H7 (cell line): ENCODE data around the gene HAND1. TPM values are rescaled to one million over a fixed set of nuclear protein-coding genes. Genes with fewer than 3 reads are reported as not detected.
A peak's percentile ranks its signal among the peaks of the same experiment; 100 is the strongest.

ENCODE experiments used
- DNase-seq: peaks from one replicate; pipeline ENCODE4 v3.0.0; 2012
- H3K27me3 ChIP-seq: 2 replicates; pipeline ENCODE4 v1.6.0; 2011; ENCODE audit warnings: mild to moderate bottlenecking, low read length; ENCODE audit not compliant: control insufficient read depth, insufficient read depth
- H3K36me3 ChIP-seq: replicated peaks from 2 replicates; pipeline ENCODE4 v1.5.1; 2011; ENCODE audit warnings: low read length; ENCODE audit not compliant: control insufficient read depth, insufficient read depth
- H3K4me3 ChIP-seq: 2 replicates; pipeline ENCODE4 v1.5.1; 2011; ENCODE audit warnings: low read depth, mild to moderate bottlenecking, control low read depth, low read length, moderate library complexity; ENCODE audit not compliant: insufficient read depth
- total RNA-seq: library from RNA; depleted of rRNA; stranded (reverse); fragments of >200 nt; shearing (Covaris generic); gene quantifications from 2 replicates; pipeline ENCODE4 v1.2.3, GENCODE V29; 2014

HAND1 gene
- total RNA-seq, 1 experiment from 2014 or later, result not detected

DNA sequence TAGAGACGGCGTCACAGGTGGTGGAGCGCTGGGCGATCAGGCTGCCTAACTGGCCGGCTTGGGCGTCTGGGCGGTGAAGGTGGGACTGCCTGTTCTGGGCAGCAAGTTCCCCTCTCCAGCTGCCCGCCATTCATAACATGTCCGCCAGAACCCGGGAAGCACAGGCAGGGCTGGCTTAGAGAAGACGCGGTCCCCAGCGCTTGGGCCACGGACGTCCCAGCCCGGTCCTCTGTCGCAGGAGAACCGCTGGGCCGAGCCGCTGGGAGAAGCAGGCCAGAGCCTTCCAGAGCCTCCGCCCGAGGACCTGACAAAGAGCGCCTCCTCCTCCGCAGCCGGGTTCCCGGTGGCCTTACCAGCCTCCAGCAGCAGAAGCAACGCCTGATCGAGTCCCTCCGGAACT is 15.2 kb upstream of the HAND1 start:
- peaks cover 6% of the 10 kb centered on the region; the same call in 1 of the 2 replicates for H3K27me3 ChIP-seq
- H3K4me3 ChIP-seq, result no peak overlapping the region; the same call in 1 of the 2 replicates
- peak; percentile 69 for DNase-seq
- H3K36me3 ChIP-seq, result no peaks in the 10 kb centered on the region

GRCh38 chr5:154491941-154492340 is 13.9 kb upstream of the HAND1 start:
- H3K4me3 ChIP-seq, result no peak overlapping the region
- no peaks in the 10 kb centered on the region for H3K36me3 ChIP-seq
- peak; percentile 3 for DNase-seq
- H3K27me3 ChIP-seq, result peaks cover 16% of the 10 kb centered on the region

- Histone ChIP-seq H3K36me3 (no peaks in the 10 kb centered on the region), H3K27me3 (peaks cover 60% of the 10 kb centered on the region), H3K4me3 (no peak overlapping the region)
- DNase-seq, result no peak
Observed at GRCh38 chr5:154487541-154487940, 9.5 kb upstream of the HAND1 start.

DNA sequence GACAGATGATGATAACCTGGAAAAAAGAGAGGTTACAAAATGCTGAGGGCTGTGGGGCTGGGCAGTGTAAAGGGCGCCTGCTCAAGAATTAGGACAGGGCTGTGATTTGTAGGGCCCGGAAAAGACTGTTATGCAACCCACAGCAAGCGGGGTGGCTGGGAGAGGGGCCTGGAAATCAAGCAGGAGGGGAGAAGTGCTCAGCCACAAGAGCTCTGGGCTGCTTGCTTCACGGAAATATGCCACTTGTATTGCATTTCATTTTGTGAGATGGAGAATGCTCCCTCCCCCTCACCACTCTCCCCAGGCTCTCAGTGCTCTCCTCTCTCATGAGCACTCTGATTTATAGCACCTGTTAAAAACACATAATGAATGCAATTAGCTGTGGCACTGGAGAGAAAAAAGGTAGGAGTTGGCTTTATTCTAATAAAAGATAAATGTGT is 8.4 kb upstream of the HAND1 start:
- peaks cover 68% of the 10 kb centered on the region for H3K27me3 ChIP-seq
- peak; percentile 67 for DNase-seq
- no peak overlapping the region for H3K4me3 ChIP-seq
- H3K36me3 ChIP-seq, result no peaks in the 10 kb centered on the region

GRCh38 chr5:154485850-154486426 is 7.9 kb upstream of the HAND1 start:
- Histone ChIP-seq H3K4me3 (no peak overlapping the region), H3K27me3 (peaks cover 73% of the 10 kb centered on the region), H3K36me3 (no peaks in the 10 kb centered on the region)
- no peak for DNase-seq

- DNase-seq, result no peak
- Histone ChIP-seq H3K4me3 (no peak overlapping the region), H3K36me3 (no peaks in the 10 kb centered on the region), H3K27me3 (peaks cover 82% of the 10 kb centered on the region)
Observed at GRCh38 chr5:154485096-154485491, 7.1 kb upstream of the HAND1 start.

DNA sequence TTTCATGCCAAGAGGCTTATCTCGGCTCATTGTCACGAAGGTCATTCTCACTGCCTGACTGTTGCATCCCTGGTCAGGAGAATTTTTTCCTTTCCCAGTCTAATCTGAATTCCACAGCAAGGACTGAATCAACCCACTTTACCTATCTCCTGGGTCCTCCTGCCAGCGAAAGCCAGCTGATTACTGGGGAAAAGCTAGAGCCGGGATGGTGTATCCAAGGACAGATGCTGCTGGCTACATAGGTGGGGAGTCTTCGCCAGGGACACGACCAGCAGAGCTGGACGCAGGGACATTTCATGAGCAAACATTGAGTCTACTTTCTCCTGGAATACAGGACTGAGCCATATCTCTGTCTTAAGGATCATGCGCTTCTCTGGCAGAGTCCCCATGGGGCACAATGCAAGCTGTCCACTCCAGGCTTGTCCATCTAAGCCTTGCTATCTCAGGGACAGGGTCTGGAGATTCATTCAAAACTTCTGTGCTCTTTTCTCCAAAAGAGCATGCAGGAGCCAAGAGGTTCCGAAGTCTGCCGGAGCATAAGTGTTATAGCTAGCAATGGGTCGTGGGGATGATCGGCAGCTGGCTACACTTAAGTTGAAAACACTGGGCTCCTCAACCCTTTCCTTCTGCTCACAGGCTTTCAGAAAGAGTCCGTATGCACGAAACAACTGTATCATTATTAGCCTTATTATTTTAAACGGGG is 6.5 kb upstream of the HAND1 start:
- Histone ChIP-seq H3K36me3 (no peaks in the 10 kb centered on the region), H3K4me3 (no peak overlapping the region), H3K27me3 (peaks cover 87% of the 10 kb centered on the region)
- DNase-seq, result no peak

DNA sequence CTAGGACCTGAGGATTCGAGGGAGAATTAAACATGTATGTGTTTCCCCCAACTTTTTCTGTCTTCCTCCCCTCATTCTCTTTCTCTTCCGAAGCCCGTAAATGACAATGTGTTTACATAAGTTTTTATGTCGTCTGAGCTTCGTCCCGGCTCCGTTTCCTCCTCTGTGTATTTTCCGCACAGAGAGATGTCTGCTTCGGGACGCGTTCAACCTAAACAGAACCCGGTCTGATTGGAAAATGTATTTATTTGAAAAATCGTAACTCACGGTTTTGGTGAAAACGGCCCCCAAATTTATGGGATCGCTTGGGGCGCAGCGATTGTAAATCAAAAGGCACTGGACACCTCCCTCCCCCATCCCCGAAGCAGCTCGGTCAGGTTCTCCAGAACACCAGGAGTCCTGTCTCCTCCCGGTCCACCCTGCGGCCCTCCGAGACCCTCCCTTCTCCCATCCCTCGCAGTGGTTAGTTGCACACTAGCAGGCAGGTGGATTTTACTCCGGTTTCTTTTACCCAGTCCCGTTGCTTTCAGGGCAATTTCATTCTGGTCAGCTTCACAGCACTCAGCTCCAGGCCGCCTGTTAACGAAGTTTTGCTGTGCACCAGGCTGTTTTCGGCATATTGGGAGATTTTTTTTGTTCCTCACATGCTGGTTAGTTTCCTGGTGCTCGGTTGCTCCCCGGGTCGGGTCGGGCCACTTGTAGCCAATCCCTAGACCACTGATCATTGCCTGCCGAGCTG is 5.8 kb upstream of the HAND1 start:
- Histone ChIP-seq H3K36me3 (no peaks in the 10 kb centered on the region), H3K4me3 (no peak overlapping the region), H3K27me3 (peaks cover 93% of the 10 kb centered on the region)
- peak; percentile 57 for DNase-seq

GRCh38 chr5:154482528-154483449 is 4.8 kb upstream of the HAND1 start:
- H3K27me3 ChIP-seq, result peaks cover 99% of the 10 kb centered on the region
- no peak overlapping the region for H3K4me3 ChIP-seq
- H3K36me3 ChIP-seq, result no peaks in the 10 kb centered on the region
- no peak for DNase-seq

- no peak for DNase-seq
Observed at GRCh38 chr5:154481584-154482381, 3.8 kb upstream of the HAND1 start.

GRCh38 chr5:154480847-154481246 is 2.8 kb upstream of the HAND1 start:
- Histone ChIP-seq H3K4me3 (no peak overlapping the region), H3K36me3 (no peaks in the 10 kb centered on the region), H3K27me3 (peaks cover 99% of the 10 kb centered on the region)
- no peak for DNase-seq

More at GRCh38 chr5:154481584-154482381, 3.8 kb upstream of the HAND1 start:
- Histone ChIP-seq H3K4me3 (no peak overlapping the region), H3K36me3 (no peaks in the 10 kb centered on the region), H3K27me3 (peaks cover 99% of the 10 kb centered on the region)

DNA sequence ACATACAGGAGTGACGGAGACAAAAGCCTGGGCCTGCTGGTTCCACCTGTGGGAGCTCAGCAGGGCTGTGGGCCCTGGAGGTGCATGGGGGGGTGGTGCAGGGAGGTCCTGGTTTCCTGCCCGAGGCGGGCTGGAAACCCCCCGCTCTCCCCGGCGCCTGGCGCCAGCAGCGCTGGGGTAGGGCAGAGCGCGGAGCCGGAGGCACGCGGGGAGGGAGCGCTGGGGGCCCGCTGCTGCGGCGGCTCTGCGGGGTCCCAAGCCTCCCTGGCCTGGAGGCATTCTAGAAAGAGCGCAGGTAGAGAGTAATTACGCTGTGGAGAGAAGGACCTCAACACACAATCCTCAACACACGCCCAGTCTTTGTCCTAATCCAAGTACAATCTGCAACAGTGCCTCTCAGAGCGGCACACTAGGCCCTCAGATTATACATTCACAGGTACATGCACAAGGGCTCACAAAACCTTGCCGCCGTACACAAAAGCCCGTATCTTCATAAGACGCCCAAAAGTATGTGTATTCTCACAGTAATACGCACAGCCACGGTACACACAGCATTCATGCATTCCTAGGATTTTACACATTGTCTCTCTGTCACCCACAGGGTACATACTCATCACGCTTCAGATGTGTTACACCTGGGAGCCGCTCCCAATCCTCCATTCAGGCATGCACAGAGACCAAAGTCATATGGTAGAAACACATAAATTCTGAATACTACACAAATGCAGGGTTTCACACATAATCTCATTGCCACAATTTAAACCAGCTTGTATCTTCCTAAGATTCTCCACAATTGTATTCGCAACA is 2.1 kb upstream of the HAND1 start:
- no peaks in the 10 kb centered on the region for H3K36me3 ChIP-seq
- H3K27me3 ChIP-seq, result peaks cover 99% of the 10 kb centered on the region
- no peak overlapping the region; the same call in 1 of the 2 replicates for H3K4me3 ChIP-seq
- peak; percentile 85 for DNase-seq
